ENCODE measurements around the gene MRPS34.
A peak's percentile ranks its signal among the peaks of the same experiment; 100 is the strongest.

MRPS34 gene

DNA sequence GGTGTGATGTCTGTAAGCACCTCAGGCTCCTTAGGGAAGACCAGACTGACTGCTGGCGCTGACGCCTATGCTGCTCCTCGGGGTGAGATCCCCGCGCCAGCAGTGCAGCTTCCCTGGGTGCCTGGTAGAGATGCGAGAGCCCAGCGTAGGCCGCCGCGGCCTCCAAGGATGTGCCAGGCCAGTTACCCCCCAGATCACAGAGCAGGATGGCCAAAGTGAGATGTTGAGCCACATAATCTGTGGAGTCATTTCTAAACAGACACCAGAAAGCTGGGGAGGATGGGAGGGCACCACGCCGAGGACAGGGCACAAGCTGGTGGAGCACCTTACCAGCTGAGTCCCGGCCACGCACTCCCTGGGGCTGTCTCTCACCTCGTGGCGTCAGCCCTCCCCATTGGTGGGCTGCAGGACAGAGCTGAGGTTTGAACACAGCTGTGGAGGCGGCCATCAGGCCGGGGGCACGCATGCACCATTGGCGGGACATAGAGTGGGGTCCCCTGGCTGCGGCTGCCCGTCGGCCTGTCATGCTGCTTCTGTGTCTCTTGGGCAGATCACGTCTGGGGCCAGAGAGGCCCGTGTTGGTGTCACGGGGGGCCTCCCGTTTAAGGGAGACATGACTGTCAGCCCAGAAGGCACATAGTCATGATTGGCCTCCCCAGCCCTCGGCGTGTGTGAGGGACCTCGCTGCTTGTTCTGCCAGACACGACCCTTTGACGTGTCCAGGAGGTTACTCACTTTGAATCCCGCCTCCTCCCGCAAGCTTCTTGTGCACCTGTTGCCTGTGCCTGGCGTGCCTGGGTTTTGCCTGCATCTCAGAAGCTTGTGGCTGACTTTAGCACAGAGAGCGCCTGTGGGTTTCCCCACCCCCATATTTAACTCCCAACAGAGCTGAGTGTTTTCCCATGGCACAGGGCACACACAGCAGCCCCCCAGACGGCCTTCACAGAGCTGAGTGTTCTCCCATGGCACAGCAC is 45.0 kb downstream of the MRPS34 start:
- DNase-seq (ENCODE audit: low spot score), result no peak

DNA sequence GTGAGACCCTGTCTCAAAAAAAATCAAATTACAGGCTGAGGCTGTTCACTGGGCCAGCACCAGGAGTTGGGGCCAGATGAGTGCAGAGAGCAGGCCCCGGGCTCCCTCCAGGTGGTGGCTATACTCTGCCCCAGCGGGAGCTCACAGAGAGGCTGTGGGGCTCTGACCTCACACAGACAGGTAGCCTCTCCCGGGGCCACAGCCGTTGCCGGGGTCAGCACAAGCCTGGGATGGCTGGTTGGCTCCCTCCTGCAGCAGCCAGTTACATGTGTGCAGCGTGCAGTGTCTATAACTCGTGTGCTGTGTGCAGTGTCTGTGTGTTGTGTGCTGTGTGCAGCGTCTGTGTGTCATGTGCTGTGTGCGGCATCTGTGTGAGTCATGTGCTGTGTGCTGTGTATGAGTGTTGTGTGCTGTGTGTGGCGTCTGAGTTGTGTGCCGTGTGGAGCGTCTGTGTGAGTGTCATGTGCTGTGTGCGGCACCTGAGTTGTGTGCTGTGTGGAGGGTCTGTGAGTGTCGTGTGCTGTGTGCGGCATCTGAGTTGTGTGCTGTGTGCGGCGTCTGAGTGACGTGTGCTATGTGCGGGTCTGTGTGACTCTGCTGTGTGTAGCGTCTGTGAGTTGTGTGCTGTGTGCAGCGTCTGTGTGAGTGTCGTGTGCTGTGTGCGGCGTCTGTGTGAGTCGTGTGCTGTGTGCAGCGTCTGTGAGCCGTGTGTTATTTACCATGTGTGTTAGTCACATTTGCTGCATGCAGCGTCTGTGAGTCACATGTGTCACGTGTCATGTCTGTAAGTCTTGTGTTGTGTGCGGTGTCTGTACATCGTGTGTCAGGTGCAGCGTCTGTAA is 46.1 kb downstream of the MRPS34 start:
- DNase-seq (ENCODE audit: low spot score), result no peak

DNA sequence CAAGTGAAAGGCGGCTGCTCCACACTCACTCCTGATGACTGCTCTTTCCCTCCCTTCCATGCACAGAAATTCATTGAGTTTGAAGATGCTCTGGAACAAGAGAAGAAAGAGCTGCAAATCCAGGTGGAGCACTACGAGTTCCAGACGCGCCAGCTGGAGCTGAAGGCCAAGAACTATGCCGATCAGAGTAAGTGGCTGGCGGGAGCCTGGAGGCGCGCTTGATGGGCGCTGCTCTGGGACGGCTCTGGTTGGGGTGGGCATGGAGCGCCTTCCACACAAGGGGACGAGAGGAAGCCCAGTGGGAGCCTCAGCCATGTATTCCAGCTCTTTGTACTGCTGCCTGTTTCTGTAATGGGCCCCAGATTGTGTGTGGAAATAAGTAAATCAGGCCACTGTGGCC is 48.4 kb downstream of the MRPS34 start:
- DNase-seq (ENCODE audit: low spot score), result no peak

DNA sequence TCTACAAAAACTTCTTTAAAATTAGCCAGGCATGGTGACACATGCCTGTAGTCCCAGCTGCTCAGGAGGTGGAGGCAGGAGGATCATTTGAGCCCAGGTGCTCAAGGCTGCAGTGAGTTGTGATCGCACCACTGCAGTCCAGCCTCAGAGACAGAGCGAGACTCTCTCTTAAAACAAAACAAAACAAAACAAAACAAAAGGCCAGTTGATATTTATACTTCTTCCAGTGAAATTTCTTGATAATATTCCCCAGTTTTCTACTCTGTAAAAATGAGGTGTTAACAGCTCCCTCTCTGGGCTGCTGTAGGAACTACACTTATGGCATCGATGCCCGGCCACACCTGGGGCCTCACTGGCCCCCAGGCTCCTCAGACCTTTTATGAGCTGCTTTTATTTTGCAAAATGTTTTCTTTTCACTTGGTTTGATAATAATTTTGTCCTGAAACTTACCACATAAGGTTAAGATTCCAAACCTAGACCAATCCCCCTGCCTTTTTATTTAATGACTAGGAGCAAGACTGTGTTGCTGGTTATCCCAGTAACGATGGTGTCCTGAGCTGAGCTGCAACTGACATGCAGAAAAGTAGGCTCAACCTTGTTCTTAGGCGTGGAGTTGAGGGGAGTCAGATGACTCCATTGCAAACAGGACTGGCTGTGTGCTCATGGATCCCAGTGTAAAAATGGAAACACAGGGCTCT is 49.3 kb downstream of the MRPS34 start:
- peak; percentile 69 for DNase-seq (ENCODE audit: low spot score)

All from hematopoietic multipotent progenitor cell treated with erythropoietin and hydrocortisone succinate and interleukin-3 and kit ligand, for 15 days (in vitro differentiated cells).